RWPE2 (cell line): ENCODE data around the gene CD52.

Source experiments
- ATAC-seq: fragments of 200-7000 bp; cut with Tn5 transposase; 3 replicates; pipeline ENCODE4 v1.9.1; 2021; ENCODE audit warnings: low read depth
- DNase-seq: peaks from one replicate; pipeline ENCODE4 v3.0.0-alpha.2; 2020; ENCODE audit warnings: low spot score
- H3K27ac ChIP-seq: fragments of 450-650 bp; 2 replicates; pipeline ENCODE4 v1.5.1; 2017; ENCODE audit warnings: mild to moderate bottlenecking; ENCODE audit not compliant: poor library complexity, severe bottlenecking
- H3K27me3 ChIP-seq: fragments of 250-450 bp; sonication (Bioruptor Pico); 2 replicates; pipeline ENCODE4 v1.5.1; 2021; ENCODE audit warnings: mild to moderate bottlenecking, moderate library complexity; ENCODE audit not compliant: insufficient read depth, poor library complexity, severe bottlenecking
- H3K36me3 ChIP-seq: fragments of 250-450 bp; sonication (Bioruptor Pico); 2 replicates; pipeline ENCODE4 v1.5.1; 2020; ENCODE audit warnings: low read depth, mild to moderate bottlenecking, moderate library complexity
- H3K4me1 ChIP-seq: fragments of 250-450 bp; sonication (Bioruptor Pico); 2 replicates; pipeline ENCODE4 v1.5.1; 2021; ENCODE audit warnings: mild to moderate bottlenecking, moderate library complexity; ENCODE audit not compliant: insufficient read depth, poor library complexity, severe bottlenecking
- H3K4me3 ChIP-seq: fragments of 250-450 bp; sonication (Bioruptor Pico); 2 replicates; pipeline ENCODE4 v1.5.1; 2021; ENCODE audit warnings: mild to moderate bottlenecking, moderate library complexity; ENCODE audit not compliant: severe bottlenecking
- H3K9me3 ChIP-seq: fragments of 250-450 bp; sonication (Bioruptor Pico); 2 replicates; pipeline ENCODE4 v1.5.1; 2021; ENCODE audit warnings: mild to moderate bottlenecking, moderate library complexity; ENCODE audit not compliant: severe bottlenecking
- CTCF ChIP-seq: fragments of 450-650 bp; IDR thresholded peaks from one replicate; pipeline ENCODE4 v1.5.1; 2017; ENCODE audit warnings: mild to moderate bottlenecking, moderate library complexity; ENCODE audit not compliant: poor library complexity, severe bottlenecking

Gene CD52

GRCh38 chr1:26359981-26360806 lies 42.4 kb downstream of the CD52 start:
- Histone ChIP-seq H3K9me3 (no peaks in the 10 kb centered on the region), H3K36me3 (no peaks in the 10 kb centered on the region), H3K27me3 (no peaks in the 10 kb centered on the region), H3K27ac (no peak overlapping the region), H3K4me3 (no peak overlapping the region), H3K4me1 (peaks cover 18% of the 10 kb centered on the region)
- TF ChIP-seq CTCF = no peak
- DNase-seq (no peak), ATAC-seq (no peak)

- Histone ChIP-seq H3K27me3 (no peaks in the 10 kb centered on the region), H3K9me3 (no peaks in the 10 kb centered on the region), H3K4me3 (no peak overlapping the region), H3K36me3 (no peaks in the 10 kb centered on the region), H3K27ac (no peak overlapping the region), H3K4me1 (peaks cover 18% of the 10 kb centered on the region)
- ATAC-seq (no peak), DNase-seq (no peak)
- no peak for TF ChIP-seq CTCF
Measured at GRCh38 chr1:26360807-26361604, 43.2 kb downstream of the CD52 start.

- peaks cover 17% of the 10 kb centered on the region for H3K4me1 ChIP-seq
- H3K27me3 ChIP-seq = no peaks in the 10 kb centered on the region
- H3K9me3 ChIP-seq = no peaks in the 10 kb centered on the region
- no peak for TF ChIP-seq CTCF
- DNase-seq (no peak), ATAC-seq (no peak)
- no peak overlapping the region for H3K4me3 ChIP-seq
- H3K36me3 ChIP-seq = no peaks in the 10 kb centered on the region
- H3K27ac ChIP-seq = no peak overlapping the region
Measured at GRCh38 chr1:26361605-26362122, 43.9 kb downstream of the CD52 start.

GRCh38 chr1:26362331-26362730 lies 44.6 kb downstream of the CD52 start:
- no peaks in the 10 kb centered on the region for H3K27me3 ChIP-seq
- TF ChIP-seq CTCF = no peak
- no peak for DNase-seq
- H3K9me3 ChIP-seq = no peaks in the 10 kb centered on the region
- ATAC-seq = no peak
- H3K4me1 ChIP-seq = peaks cover 10% of the 10 kb centered on the region
- H3K4me3 ChIP-seq = no peak overlapping the region
- no peak overlapping the region for H3K27ac ChIP-seq
- H3K36me3 ChIP-seq = no peaks in the 10 kb centered on the region
